Fibroblast of upper back skin (primary cell): ENCODE results near the gene COL8A2.
"Not testable (repeated sequence)": the region's sequence is repeated elsewhere in the genome, so short reads cannot be mapped to it uniquely, and the experiment has no call there.

ENCODE experiments used
- DNase-seq: peaks from one replicate; pipeline ENCODE4 v3.0.0-alpha.2; 2013

The COL8A2 gene

DNA sequence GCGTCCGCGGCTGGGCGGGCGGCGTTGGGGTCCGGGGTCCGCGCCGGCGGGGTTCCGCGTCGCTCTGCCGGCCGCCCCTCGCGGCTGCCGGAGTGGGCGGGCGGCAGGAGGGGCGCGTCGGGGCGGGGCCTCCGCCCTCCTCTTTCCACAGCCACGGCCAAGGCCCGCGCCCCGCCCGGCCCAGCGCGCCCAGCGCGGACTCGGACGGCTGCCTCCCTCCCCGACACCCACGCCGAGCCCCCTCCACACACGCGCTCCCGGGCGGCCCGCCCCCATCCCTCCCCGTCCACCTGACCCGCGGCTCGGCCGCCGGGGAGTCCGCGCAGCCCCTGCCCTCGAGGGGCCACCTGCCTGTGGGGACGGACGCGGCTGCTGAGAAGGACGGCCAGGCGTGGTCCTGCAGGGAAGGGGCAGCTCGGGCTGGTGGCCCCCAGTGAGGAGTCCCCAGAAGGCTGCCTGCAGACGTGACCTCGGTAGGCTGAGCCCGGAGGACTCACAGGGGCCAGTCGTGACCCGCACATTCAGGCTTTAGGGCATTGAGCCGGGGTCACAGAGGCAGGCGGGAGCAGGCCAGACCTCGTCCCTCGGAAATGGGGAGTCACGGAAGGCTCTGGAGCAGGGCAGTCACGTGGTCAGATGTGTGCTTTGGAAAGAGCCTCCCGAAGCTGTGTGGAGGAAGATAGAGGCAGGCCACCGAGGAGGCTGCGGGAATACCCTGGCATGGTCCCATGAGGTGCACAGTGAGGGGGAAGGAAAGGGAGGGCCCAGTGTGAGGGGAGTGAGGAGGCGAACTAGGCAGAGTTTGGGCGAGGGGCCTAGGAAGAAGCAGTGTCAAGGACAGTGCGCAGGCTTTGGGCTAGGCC is at the start of gene COL8A2:
COL8A2 (minus strand) TSS at position 94 of the 863 bp plus-strand sequence. CDS start 24,980 bp downstream, outside the sequence.
- no peak for DNase-seq

DNA sequence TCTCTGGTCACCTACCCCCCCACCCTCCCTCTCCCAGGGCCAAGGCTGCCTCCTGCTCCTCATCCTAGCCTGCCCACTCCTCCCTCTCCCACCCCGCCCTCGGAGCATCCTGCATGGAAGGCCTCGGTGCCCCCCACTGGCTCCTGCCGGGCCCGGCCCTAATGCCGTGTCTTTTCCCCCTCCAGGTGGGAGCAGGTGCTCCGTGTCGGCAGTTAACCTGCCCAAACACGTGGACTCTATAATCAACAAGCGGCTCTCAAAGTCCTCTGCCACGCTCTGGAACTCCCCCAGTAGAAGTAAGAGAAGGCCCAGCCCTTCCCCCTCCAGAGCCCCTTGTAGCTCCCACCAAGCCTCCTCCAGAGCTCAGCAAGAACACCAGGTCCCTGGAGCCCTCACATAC is 49.7 kb upstream of the COL8A2 start:
- DNase-seq = no peak

DNA sequence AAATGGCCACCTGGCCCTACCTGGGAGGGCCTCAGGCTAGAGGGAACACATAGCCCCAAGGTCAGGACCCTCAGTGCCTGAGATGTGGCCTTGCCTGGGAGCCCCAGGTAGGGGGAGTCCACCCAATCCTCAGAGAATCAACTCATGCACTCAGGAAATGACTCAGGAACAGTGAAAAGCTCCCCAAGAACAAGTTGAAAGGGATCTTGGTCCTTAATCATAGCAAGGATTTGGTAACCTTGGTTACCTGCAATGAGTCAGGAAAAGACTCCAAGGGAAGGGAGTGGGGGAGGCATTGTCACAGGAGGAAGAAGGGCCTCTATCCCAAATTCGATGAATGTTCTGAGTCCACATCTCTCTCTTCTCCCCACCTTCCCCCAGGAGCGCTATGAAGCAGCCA is 48.0 kb upstream of the COL8A2 start:
- peak; percentile 80 for DNase-seq

DNA sequence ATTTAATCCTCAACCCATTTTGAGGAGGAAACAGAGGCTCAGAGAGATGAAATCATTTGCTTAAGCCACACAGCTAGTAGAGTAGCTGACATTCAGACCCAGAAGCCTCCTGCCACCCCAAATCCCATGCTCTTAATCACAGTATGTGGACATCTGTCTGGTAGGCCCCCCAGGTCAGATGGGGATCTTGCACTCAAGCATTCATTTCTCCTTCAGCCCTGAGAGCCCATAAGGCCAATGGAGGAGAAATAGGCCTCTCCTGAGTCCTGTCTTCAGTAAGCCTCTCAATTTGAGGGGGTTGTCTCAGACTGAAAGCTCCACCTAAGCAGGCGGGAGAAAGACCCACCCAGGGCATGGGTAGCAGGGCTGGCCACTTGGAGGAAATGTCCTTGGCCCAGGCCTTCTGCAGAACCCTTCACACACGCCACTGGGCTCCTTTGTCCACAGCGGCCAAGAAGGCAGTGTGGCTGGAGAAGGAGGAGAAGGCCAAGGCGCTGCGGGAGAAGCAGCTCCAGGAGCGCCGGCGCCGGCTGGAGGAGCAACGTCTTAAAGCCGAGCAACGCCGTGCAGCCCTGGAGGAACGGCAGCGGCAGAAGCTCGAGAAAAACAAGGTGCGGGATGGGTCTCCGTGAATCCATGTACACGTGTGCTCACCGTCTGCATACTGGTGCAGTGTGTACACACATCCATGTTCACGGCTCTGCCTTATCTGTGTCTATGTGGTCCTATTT is 47.2 kb upstream of the COL8A2 start:
- no peak for DNase-seq

DNA sequence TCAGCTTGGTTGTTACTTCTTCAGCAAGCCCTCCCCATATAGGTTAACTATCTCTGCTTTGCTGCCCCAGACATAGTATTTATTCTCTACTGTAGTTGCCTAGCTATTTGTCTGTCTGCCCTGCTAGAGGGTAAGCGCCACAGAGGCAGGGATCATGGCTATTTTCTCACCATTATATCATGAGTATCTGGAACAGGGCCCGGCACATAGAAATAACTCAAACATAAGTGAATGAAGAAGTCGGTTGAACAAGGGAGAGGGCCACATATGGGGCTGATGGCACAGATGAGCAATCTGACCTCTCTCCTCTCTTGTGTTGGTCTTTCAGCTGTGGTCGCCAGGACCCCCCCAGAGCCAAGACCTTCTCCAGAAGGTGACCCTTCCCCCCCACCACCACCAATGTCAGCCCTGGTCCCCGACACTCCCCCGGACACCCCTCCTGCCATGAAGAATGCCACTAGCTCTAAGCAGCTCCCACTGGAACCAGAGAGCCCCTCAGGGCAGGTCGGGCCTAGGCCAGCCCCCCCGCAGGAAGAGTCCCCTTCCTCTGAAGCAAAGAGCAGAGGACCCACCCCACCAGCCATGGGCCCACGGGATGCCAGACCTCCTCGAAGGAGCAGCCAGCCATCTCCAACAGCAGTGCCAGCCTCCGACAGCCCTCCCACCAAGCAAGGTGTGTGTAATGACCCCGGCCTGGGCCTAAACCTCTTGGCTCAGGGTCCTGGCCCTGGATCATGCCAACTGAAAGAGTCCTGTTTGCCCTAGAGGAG is 45.8 kb upstream of the COL8A2 start:
- DNase-seq = no peak

DNA sequence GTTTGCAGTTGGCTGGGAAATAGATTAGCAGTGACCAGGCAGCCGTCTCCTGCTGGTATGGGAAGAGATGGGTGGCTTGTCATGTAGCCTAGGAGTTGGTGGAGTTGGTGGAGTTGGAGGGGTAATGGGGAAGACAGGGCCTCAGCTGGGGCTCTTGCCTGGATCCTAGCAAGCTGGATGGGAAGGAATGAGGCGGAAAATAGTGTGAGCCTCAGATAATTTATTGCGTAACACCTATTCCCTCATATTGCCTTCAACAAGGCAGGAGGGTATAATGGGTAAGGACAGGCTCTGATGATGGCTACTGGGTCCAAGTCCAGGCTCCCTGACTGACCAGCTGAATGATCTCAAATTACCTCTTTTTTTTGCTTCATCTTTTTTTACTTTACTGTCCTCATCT is 43.5 kb upstream of the COL8A2 start:
- no peak for DNase-seq

DNA sequence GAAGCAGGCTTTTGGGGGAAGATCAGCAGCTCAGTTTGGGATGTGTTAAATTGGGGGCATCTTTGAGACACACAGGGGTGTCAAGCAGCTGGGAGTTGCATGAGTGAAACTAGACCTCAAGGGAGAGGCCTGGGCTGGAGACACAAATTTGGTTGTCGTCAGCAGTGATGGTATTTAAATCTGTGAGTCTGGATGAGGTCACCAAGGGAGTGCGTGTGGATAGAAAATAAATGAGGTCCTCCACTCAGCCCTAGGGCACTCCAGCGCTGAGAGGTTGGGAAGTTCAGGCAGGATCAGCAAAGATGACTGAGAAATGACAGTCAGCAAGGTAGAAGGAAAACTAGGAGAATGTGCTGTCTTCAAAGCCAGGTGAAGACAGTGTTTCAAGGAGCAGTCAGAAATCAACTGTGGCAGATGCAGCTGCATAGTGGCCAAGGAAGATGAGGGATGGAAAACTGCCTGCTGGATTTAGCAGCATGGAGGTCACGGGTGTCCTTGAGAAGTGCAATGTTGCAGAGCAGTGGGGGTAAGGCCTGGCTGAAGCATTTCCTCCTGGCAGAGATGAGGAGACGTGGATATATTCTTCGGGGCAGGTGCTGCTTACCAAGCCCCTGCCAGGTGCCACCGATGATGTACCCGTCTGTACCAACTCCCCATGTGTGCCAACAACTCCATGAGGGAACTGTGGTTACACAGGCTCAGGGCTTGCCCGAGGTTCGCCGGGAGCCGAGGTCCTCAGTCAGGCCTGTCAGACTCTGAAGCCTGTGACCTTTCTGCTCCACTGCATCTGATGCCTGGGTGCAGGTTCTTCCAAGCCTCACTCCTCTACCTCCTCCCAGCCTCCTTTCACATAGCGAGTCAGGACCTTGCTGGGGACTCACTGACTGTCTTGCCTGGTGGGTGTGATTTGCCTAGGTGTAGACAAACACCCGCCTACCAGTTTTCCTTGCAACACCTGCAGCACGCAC is 42.2 kb upstream of the COL8A2 start:
- peak; percentile 25 for DNase-seq

DNA sequence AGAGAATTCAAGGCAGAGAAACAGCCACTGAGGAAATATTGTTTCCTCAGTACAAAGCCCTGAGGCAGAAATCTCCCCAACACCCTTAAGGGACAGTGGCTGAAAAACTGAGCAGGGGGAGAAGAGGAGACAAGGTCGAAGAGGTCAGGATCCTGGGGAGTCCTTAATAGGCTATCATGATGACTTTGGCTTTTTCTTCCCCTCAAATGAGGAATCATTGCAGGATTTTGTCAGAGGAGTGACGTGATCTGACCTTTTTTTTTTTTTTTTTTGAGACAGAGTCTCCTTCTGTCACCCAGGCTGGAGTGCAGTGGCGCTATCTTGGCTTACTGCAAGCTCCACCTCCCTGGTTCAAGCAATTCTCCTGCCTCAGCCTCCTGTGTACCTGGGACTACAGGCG is 41.1 kb upstream of the COL8A2 start:
- no peak for DNase-seq

DNA sequence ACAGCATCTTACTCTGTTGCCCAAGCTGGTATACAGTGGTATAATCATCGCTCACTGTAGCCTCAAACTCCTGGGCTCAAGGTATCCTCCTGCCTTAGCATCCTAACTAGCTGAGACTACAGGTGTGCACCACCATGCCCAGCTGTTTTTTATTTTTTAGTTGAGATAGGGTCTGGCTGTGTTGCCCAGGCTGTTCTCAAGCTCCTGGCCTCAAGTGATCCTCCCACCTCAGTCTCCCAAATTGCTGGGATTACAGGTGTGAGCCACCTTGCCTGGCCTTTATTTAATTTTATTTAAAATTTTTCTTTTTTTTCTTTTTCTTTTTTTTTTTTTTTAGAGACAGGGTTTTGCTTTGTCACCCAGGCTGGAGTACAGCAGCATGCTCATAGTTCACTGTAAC is 40.1 kb upstream of the COL8A2 start:
- no peak for DNase-seq

DNA sequence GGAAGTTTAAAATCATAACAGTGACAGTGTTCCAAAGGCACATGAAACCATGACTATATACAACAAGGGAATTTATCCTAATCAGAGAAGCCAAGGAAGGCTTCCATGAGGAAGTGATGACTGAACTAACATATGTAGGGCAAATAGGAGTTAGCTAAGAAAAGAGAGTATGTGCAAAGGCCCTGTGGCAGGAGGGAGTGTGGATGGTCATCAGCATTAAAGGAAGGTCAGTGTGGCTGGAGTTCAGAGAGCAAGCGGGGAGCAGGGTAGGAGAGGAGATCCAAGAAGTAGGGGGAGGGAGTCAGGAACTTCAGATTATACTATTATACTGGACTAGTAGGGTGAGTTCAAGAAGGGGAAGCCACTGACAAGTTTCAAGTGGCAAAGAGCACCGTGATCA is 39.3 kb upstream of the COL8A2 start:
- DNase-seq = no peak

DNA sequence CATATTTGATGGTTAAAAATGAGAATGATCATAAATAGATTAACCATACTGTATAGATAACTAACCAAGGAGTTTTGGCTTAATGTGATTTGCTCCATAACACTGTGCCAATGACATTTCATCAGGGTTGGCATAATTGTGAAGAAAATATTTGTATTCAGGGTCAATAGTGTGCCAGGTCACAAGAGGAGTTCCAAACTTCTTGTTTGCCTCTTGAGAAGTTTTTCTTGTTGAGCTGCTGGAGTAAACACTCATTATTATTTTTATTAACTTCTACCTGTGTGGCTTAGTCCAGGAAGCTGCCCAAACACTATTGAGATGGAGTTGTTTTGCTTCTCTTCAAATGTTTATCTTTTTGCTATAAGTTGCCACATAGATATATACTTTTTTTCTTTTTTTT is 38.4 kb upstream of the COL8A2 start:
- no peak for DNase-seq

DNA sequence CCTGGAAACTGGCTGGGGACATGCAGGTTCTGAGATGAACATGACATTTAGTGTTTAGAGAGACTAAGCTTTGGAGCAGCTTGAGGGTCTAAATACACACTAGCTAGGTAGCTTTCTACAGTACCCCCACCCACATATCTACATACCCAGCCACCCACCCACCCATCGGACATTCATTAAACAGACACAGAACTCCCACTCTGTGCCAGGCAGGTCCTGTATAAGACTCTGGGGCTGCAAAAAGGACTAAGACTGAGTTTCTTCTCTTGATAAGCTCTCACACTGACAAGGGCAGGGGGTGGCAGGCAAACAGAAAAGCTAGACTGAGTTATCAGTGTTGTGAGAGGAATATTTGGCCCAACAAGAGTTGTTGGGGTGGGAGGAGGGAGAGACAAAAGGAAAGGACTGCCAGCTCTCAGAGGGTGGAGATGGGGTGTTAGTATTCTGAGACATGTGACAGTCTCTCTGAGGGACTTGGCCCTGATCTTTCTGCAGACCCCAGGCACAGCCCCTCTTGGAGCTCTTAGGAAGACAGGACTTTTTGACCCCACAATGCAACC is 37.7 kb upstream of the COL8A2 start:
- DNase-seq = no peak

DNA sequence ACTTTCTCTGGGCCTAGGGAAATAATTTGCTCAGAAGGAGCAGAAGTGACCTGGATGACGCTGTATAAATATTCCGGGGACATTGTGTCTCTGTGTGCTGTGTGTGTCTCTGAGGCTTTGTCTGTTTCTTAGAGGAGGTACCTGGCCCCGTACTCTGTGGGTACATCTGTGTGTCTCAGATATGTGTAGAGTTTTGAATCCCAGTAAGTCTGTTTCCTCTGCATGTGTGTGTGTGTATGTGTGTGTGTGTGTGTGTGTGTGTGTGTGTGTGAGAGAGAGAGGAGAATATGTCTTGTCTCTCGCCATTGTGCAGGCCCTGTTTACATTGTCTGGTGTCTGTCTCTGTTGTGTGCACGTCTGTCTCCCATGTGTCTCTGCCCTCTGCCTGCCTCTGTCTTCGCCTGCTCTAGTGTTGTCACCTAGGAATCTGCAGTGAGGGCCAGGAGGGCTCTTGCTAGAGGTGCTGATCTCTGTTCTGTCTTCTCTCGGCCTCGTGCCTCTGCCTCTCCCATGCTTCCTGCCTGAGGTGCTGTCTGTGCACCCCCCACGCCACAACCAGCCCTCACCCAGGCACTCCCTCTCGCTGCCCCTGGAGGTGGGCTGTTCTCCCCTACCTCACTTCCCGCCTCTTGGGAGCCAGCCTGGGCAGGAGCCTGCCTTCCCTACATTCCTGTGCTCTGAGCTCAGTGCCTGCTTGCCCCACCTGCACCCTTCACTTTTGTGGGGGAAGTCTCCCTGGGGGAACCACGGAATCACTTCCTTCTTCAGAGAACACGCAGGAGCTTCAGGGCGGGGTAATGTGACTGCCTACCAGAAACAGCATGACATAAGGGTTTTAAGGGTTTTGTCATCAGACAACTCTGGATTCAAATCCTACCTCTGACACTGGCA is 36.9 kb upstream of the COL8A2 start:
- DNase-seq = peak; percentile 31

DNA sequence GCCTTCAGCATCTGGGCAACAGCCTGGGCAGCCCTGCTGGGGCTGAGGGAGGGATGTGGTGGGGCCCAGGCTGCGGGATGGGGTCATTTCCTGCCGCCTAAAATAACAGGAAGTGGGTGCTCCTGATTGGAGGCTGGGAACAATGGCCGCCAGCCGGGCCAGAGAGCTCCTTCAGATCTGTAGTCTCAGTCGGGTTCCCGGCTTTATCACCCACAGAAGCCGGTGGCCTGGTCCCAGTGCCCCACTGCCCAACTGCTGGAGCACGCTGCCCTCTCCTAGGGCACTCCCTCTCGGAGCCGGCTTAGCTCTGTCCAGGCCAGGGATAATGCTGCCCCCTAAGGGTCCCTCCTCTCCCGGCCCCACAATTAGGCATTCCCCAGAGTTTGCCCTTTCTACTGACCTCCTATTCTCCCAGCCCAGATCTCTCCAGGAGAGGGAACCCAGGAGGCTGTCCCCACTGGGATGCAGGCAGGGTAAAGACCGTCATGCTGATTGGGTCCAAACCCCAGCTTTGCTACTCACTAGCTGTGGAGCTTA is 36.0 kb upstream of the COL8A2 start:
- DNase-seq = peak; percentile 66

DNA sequence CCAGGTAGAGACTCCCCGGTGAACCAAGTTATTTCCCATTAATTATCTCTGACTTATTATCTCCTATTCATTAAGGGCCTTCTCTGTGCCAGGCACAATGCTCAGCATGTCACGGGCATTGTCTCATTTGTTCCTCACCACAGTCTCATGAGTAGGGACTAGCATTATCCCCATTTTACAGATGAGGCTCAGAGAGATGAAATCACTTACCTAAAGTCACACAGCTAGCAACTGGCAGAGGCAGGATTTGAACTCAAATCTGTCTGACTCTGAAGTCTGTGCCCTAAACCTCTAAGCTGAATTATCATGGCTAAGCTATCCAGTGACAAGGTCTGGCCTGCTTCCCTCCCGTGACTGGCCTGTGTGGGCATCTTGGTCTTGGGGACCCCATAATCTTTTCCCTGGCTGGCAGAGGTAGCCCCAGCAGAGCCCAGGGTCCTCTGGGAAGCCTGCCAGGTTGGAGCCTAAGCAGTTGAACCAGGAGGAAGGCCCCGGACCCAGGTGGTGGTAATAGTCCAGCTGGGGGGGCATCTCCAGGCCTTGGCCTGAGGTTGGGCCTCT is 35.4 kb upstream of the COL8A2 start:
- DNase-seq = no peak

DNA sequence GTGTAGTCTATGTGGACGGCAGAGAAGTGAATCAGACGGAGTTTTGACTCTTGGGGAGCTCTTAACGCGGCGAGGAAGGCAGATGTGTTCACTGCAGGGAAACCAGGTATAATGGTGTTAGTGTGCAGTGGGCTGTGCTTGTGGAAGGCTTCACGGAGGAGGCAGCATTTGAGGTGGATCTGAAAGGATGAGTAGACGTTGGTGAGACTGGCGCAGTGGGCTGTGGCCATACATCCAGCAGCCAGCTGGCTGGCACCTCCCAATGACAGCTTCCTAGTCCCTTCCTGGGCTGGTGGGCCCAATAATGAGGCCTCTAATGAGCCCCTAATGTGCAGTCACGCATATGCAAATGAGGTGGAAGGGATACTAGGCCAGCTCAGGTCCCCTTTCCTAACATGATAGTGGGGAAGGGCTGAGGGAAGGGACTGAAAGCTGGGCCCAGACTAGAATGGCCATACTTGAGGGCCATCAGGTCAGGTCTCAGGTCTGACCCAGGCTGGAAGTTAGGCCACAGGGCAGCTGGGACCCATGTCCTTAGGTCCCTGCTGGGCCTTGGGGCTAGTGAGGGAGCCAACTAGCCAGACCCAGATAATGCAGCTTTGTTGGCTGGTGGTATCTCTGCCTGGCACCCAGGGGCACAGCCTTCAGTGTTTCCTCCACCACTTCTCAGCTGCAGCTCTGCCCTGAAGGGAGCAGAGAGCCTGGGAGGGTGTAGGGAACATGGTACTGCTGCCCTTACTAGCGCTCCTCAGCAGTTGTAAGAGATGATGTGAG is 34.8 kb upstream of the COL8A2 start:
- no peak for DNase-seq

DNA sequence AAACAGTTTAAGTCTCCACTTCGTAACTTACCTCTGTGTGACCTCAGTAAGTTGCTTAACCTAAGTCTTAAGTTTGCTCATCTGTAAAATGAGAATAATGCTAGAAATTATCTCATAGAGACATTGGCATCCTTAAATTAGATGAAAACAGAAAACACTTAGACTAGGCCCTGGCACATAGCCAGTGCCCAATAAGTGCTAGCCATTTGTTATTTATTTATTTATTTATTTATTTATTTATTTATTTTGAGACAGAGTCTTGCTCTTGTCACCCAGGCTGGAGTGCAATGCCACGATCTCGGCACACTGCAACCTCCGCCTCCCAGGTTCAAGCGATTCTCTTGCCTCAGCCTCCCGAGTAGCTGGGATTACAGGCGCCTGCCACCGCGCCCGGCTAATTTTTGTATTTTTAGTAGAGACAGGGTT is 33.8 kb upstream of the COL8A2 start:
- not testable (repeated sequence) for DNase-seq

DNA sequence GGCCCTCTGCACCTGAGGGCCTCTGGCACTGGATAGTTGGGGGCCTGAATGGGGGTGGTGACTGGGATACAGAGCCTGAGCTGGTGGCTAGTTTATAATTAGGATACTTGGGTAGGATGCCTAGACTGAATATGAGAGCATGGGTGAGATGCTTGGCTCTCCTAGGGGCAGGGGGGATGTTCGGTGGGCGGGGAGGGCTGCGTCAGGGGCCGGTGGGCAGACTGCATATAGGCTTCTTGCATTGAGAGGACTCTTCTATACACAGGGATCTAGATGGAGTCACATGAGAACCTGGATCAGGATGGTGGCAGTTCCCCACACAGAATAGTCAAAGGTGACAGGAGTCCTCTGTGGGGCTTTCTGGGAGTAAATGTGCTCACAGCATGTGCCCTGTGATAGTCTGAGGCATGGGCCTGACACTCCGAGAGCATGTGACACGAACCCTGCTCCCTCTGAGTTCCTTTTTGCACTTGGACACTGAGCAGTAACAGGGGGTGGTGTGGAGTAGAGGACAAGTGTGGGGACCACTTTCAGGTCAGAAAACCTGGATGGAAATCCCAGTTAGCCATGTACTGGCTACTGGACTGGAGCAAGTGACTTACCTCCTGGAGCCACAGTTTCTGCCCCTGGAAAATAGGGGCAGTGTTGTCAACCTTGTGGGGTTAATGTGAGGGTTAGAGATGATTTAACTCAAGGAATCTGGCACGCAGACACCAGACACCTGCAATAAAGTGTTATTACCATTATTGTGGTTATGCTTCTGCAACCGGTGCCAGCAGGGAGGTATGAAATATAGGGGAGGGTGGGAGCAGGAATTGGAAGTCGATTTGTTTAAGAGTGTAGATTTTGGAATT is 33.2 kb upstream of the COL8A2 start:
- no peak for DNase-seq
